Natural killer cell (primary cell): Measurements from ENCODE around the gene SNX22. TPM values are rescaled to one million over a fixed set of nuclear protein-coding genes. Genes with fewer than 3 reads are reported as not detected.

ENCODE experiments used
- ATAC-seq, 3 donors: fragments of 150-1000 bp in 2 of 3; fragments of 200-7000 bp in 1 of 3; cut with Tn5 transposase; 1 replicate in 1 of 3; 2 replicates in 2 of 3; pipeline ENCODE4 v1.10.0; 2021; ENCODE audit warnings: mild to moderate bottlenecking in 2 of 3, moderate library complexity in 2 of 3
- DNase-seq, 2 donors: peaks; one replicate each; pipeline versions ENCODE4 v3.0.0 to v3.0.0-alpha.2; 2013 to 2021; ENCODE audit warnings: mixed read lengths in 1 of 2
- H3K27ac ChIP-seq: one replicate; pipeline ENCODE4 v1.5.1; 2013; ENCODE audit warnings: mild to moderate bottlenecking, low read length
- H3K27me3 ChIP-seq: one replicate; pipeline ENCODE4 v1.6.1; 2013; ENCODE audit warnings: low read length; ENCODE audit not compliant: control insufficient read depth, insufficient read depth
- H3K36me3 ChIP-seq: one replicate; pipeline ENCODE4 v1.6.1; 2013; ENCODE audit warnings: low read length; ENCODE audit not compliant: control insufficient read depth, insufficient read depth
- H3K4me1 ChIP-seq: one replicate; pipeline ENCODE4 v1.6.1; 2013; ENCODE audit warnings: low read length; ENCODE audit not compliant: control insufficient read depth, insufficient read depth
- H3K4me3 ChIP-seq: one replicate; pipeline ENCODE4 v1.5.1; 2013; ENCODE audit warnings: low read length
- H3K9me3 ChIP-seq: one replicate; pipeline ENCODE4 v1.6.1; 2013; ENCODE audit warnings: low read length; ENCODE audit not compliant: control insufficient read depth, insufficient read depth
- H3K27ac Mint-ChIP-seq, 2 donors: one replicate each; pipeline ENCODE4 v1.8.0; 2022; ENCODE audit warnings: mild to moderate bottlenecking in 2 of 2, mixed read lengths in 2 of 2, moderate library complexity in 1 of 2
- H3K27me3 Mint-ChIP-seq, 2 donors: one replicate each; pipeline ENCODE4 v1.8.0; 2022; ENCODE audit warnings: low read depth in 2 of 2, mixed read lengths in 2 of 2
- H3K36me3 Mint-ChIP-seq: one replicate; pipeline ENCODE4 v1.8.0; 2022; ENCODE audit warnings: mixed read lengths
- H3K4me1 Mint-ChIP-seq, 2 donors: one replicate each; pipeline ENCODE4 v1.8.0; 2022; ENCODE audit warnings: mixed read lengths in 2 of 2
- H3K4me3 Mint-ChIP-seq: one replicate; pipeline ENCODE4 v1.8.0; 2022; ENCODE audit warnings: mild to moderate bottlenecking, moderate library complexity, mixed read lengths
- H3K9me3 Mint-ChIP-seq, 2 donors: one replicate each; pipeline ENCODE4 v1.8.0; 2022; ENCODE audit warnings: mixed read lengths in 2 of 2
- CTCF ChIP-seq: fragments of 200-600 bp; IDR thresholded peaks from one replicate; pipeline ENCODE4 v1.8.0; 2022; ENCODE audit warnings: antibody characterized with exemption
- WGBS: methylation state at CpG from one replicate; pipeline ENCODE4 v1.1.7; 2013; ENCODE audit warnings: missing lambda C conversion rate; ENCODE audit not compliant: insufficient coverage; 5-methylcytosine and 5-hydroxymethylcytosine counted together
- intact Hi-C: fragments of 100-400 bp; cut with micrococcal nuclease; formaldehyde crosslinking; loops from one replicate; pipeline ENCODE4 v1.14.2; 2022
- total RNA-seq, 4 donors: library from RNA; stranded (reverse); fragments of 120-200 nt in 1 of 4; gene quantifications; one replicate each; pipeline versions ENCODE4 v1.2.3 to v1.2.4, GENCODE V29; 2013 to 2022

SNX22 gene
- total RNA-seq, 3 donors from 2014 or later (not counting 1 experiment from before 2014, with no cell fraction given), result 0.41 to 0.80 (median 0.75) TPM

GRCh38 chr15:64146885-64147681 lies 4.4 kb upstream of the SNX22 start:
- Mint-ChIP-seq H3K4me1 (peaks cover 0 to 13% of the 10 kb centered on the region in 2 donors), H3K27ac (no peak overlapping the region), H3K36me3 (no peaks in the 10 kb centered on the region), H3K4me3 (no peak overlapping the region), H3K9me3 (no peaks in the 10 kb centered on the region), H3K27me3 (peaks cover 0 to 3% of the 10 kb centered on the region in 2 donors)
- intact Hi-C loops, result no loop called here
- WGBS, result 90% methylated on average over 26 of the region's 26 CpGs
- Histone ChIP-seq H3K4me1 (peaks cover 14% of the 10 kb centered on the region), H3K27ac (no peak overlapping the region), H3K27me3 (peaks cover 4% of the 10 kb centered on the region), H3K36me3 (peaks cover 20% of the 10 kb centered on the region), H3K4me3 (no peak overlapping the region), H3K9me3 (no peaks in the 10 kb centered on the region)
- TF ChIP-seq CTCF, result no peak
- ATAC-seq (no peak), DNase-seq (no peak)

GRCh38 chr15:64148168-64148567 lies 3.4 kb upstream of the SNX22 start:
- no peak overlapping the region for H3K4me3 ChIP-seq
- 93% methylated on average over 7 of the region's 7 CpGs for WGBS
- ATAC-seq, result no peak
- Mint-ChIP-seq H3K36me3 (no peaks in the 10 kb centered on the region), H3K9me3 (no peaks in the 10 kb centered on the region), H3K4me1 (peaks cover under 1 to 18% of the 10 kb centered on the region in 2 donors), H3K27me3 (peaks cover 1 to 3% of the 10 kb centered on the region in 2 donors), H3K4me3 (no peak overlapping the region), H3K27ac (no peak overlapping the region)
- no peaks in the 10 kb centered on the region for H3K9me3 ChIP-seq
- peaks cover 12% of the 10 kb centered on the region for H3K36me3 ChIP-seq
- peaks cover 12% of the 10 kb centered on the region for H3K27me3 ChIP-seq
- no peak for TF ChIP-seq CTCF
- no peak overlapping the region for H3K27ac ChIP-seq
- H3K4me1 ChIP-seq, result peaks cover 24% of the 10 kb centered on the region
- DNase-seq, result no peak
- intact Hi-C loops, result no loop called here

- H3K27ac Mint-ChIP-seq, result no peak overlapping the region
- peaks cover 5 to 6% of the 10 kb centered on the region in 2 donors for H3K27me3 Mint-ChIP-seq
- no peak overlapping the region for H3K4me3 Mint-ChIP-seq
- no peak for ATAC-seq
- no peak overlapping the region for H3K4me3 ChIP-seq
- no peaks in the 10 kb centered on the region for H3K9me3 ChIP-seq
- peaks cover 8% of the 10 kb centered on the region for H3K36me3 ChIP-seq
- H3K4me1 ChIP-seq, result peaks cover 28% of the 10 kb centered on the region
- H3K4me1 Mint-ChIP-seq, result peaks cover 4 to 22% of the 10 kb centered on the region in 2 donors
- H3K36me3 Mint-ChIP-seq, result no peaks in the 10 kb centered on the region
- H3K27me3 ChIP-seq, result peaks cover 12% of the 10 kb centered on the region
- H3K9me3 Mint-ChIP-seq, result no peaks in the 10 kb centered on the region
- DNase-seq, result no peak
- H3K27ac ChIP-seq, result no peak overlapping the region
- no peak for TF ChIP-seq CTCF
- 93% methylated on average over 2 of the region's 3 CpGs for whole genome bisulfite sequencing
- intact Hi-C loops, result no loop called here
Measured at GRCh38 chr15:64148581-64148980, 3.0 kb upstream of the SNX22 start.
